ENCODE results near the gene MCRS1.

The MCRS1 gene

GRCh38 chr12:49548481-49548821 lies 19.5 kb downstream of the MCRS1 start:
- Histone ChIP-seq H3K36me3 (no peaks in the 10 kb centered on the region), H3K9me3 (no peaks in the 10 kb centered on the region), H3K27me3 (peaks cover 0 to 58% of the 10 kb centered on the region in 2 donors), H3K4me3 (peak overlapping the region; percentile 33 to 44), H3K27ac (no peak overlapping the region), H3K4me1 (peaks cover 0 to 25% (median 16%) of the 10 kb centered on the region in 4 donors)
- no peak for TF ChIP-seq CTCF (IDR thresholded peaks at IDR 0.05)
- intact Hi-C loops (cut with DNase I; ENCODE audit: low total_unique reads) = no loop called here
- DNase-seq = no peak

GRCh38 chr12:49547090-49547690 lies 20.8 kb downstream of the MCRS1 start:
- peaks cover 0 to 20% (median 15%) of the 10 kb centered on the region in 4 donors for H3K4me1 ChIP-seq
- peaks cover 0 to 67% of the 10 kb centered on the region in 2 donors for H3K27me3 ChIP-seq
- DNase-seq = no peak
- no peaks in the 10 kb centered on the region for H3K36me3 ChIP-seq
- TF ChIP-seq CTCF (IDR thresholded peaks at IDR 0.05) = no peak
- no peaks in the 10 kb centered on the region for H3K9me3 ChIP-seq
- no peak overlapping the region for H3K4me3 ChIP-seq
- H3K27ac ChIP-seq = no peak overlapping the region
- intact Hi-C loops (cut with DNase I; ENCODE audit: low total_unique reads) = no loop called here

DNA sequence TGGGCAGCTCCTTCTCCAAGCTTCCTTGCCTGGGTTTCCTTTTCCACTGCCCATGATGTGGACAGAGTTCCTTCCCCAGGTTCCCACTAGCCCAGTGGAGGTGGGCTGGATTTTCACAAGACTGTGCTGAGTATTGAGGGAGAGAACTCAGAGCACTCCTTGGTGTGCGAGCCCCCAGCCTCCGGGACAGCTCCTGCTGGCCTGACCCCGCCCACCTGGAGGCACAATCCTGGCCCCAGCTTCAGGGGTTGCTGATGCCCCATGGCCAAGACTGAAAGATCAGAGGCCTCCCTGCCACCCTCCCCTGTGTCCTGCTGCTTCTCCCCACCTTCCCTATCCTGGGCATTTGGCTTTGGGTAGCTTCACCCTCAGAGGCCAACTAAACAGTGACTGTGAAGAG lies 21.5 kb downstream of the MCRS1 start:
- peaks cover 0 to 16% (median 13%) of the 10 kb centered on the region in 4 donors for H3K4me1 ChIP-seq
- no peak for DNase-seq
- H3K4me3 ChIP-seq = no peak overlapping the region
- no peak for TF ChIP-seq CTCF (IDR thresholded peaks at IDR 0.05)
- intact Hi-C loops (cut with DNase I; ENCODE audit: low total_unique reads) = no loop called here
- peaks cover 0 to 67% of the 10 kb centered on the region in 2 donors for H3K27me3 ChIP-seq
- no peaks in the 10 kb centered on the region for H3K36me3 ChIP-seq
- H3K9me3 ChIP-seq = no peaks in the 10 kb centered on the region
- no peak overlapping the region for H3K27ac ChIP-seq

GRCh38 chr12:49545815-49546214 lies 22.1 kb downstream of the MCRS1 start:
- TF ChIP-seq CTCF (IDR thresholded peaks at IDR 0.05) = no peak
- no peaks in the 10 kb centered on the region for H3K36me3 ChIP-seq
- H3K4me1 ChIP-seq = peaks cover 0 to 15% (median 13%) of the 10 kb centered on the region in 4 donors
- H3K9me3 ChIP-seq = no peaks in the 10 kb centered on the region
- H3K4me3 ChIP-seq = no peak overlapping the region
- intact Hi-C loops (cut with DNase I; ENCODE audit: low total_unique reads) = no loop called here
- H3K27me3 ChIP-seq = peaks cover 0 to 68% of the 10 kb centered on the region in 2 donors
- no peak for DNase-seq
- H3K27ac ChIP-seq = no peak overlapping the region

DNA sequence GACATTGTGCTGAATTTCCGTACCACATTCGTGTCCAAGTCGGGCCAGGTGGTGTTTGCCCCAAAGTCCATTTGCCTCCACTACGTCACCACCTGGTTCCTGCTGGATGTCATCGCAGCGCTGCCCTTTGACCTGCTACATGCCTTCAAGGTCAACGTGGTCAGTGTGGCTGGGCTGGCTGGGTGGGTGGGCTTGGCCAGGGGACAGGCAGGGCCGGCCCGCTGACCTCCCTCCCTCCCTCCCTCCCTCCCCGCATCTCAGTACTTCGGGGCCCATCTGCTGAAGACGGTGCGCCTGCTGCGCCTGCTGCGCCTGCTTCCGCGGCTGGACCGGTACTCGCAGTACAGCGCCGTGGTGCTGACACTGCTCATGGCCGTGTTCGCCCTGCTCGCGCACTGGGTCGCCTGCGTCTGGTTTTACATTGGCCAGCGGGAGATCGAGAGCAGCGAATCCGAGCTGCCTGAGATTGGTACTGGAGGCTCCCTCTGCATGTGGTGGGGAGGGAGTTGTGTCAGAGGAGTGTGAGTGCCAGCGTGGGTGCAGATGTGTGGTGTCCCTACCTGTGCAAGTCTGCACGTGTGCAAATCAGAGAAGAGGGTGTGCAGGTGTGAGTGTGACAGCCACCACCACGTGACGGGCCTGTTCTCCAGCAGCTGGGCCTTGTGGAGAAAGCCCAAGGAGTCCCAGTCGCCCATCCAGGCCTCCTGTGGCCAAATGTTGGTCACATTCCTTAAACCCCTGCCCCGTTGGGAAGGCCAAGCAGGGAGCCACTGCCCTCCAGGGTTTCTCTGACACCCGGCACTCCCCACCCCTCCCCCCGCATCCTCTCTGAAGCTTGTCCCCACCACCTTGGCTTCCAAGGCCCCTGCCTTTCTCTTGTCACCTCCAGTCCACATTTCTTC lies 23.8 kb downstream of the MCRS1 start:
- Histone ChIP-seq H3K9me3 (no peaks in the 10 kb centered on the region), H3K27ac (no peak overlapping the region), H3K4me3 (no peak overlapping the region), H3K4me1 (peaks cover 0 to 12% (median 10%) of the 10 kb centered on the region in 4 donors), H3K36me3 (no peaks in the 10 kb centered on the region), H3K27me3 (peaks cover 0 to 76% of the 10 kb centered on the region in 2 donors)
- intact Hi-C loops (cut with DNase I; ENCODE audit: low total_unique reads) = no loop called here
- DNase-seq = no peak
- TF ChIP-seq CTCF (IDR thresholded peaks at IDR 0.05) = no peak

Measured in tibial artery (tissue), 4 donors.